Measurements from ENCODE around the gene TENM4.

GRCh38 chr11:79369055-79369454, 71.8 kb downstream of the TENM4 start:
- TF ChIP-seq RAD21 (IDR thresholded peaks at IDR 0.05; ENCODE audit: low read length) (no peak), SMC3 (IDR thresholded peaks at IDR 0.05; ENCODE audit: low read depth, low read length) (no peak), TCF12 (IDR thresholded peaks at IDR 0.05) (no peak), CTCF (IDR thresholded peaks at IDR 0.05) (no peak), EP300 (IDR thresholded peaks at IDR 0.05; ENCODE audit: borderline replicate concordance in 1 of 2, low read depth in 1 of 2, low read length in 1 of 2) (no peak)
- TF ChIP-seq, protein P1, sequence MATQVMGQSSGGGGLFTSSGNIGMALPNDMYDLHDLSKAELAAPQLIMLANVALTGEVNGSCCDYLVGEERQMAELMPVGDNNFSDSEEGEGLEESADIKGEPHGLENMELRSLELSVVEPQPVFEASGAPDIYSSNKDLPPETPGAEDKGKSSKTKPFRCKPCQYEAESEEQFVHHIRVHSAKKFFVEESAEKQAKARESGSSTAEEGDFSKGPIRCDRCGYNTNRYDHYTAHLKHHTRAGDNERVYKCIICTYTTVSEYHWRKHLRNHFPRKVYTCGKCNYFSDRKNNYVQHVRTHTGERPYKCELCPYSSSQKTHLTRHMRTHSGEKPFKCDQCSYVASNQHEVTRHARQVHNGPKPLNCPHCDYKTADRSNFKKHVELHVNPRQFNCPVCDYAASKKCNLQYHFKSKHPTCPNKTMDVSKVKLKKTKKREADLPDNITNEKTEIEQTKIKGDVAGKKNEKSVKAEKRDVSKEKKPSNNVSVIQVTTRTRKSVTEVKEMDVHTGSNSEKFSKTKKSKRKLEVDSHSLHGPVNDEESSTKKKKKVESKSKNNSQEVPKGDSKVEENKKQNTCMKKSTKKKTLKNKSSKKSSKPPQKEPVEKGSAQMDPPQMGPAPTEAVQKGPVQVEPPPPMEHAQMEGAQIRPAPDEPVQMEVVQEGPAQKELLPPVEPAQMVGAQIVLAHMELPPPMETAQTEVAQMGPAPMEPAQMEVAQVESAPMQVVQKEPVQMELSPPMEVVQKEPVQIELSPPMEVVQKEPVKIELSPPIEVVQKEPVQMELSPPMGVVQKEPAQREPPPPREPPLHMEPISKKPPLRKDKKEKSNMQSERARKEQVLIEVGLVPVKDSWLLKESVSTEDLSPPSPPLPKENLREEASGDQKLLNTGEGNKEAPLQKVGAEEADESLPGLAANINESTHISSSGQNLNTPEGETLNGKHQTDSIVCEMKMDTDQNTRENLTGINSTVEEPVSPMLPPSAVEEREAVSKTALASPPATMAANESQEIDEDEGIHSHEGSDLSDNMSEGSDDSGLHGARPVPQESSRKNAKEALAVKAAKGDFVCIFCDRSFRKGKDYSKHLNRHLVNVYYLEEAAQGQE (IDR thresholded peaks at IDR 0.05; ENCODE audit: low read depth, low read length): no peak

Data from SK-N-SH (cell line).